IMR-90 (cell line): ENCODE results near the gene GBA2. TPM values are rescaled to one million over a fixed set of nuclear protein-coding genes. Genes with fewer than 3 reads are reported as not detected.

Experiments
- ATAC-seq: fragments of 200-7000 bp; cut with Tn5 transposase; 2 replicates; pipeline ENCODE4 v1.9.1; 2020; ENCODE audit warnings: low read depth, mild to moderate bottlenecking, moderate library complexity
- BruUV-seq: library from RNA; stranded (reverse); fragments of 400-500 nt; replicated peaks from 2 replicates; lab custom pipeline; 2021; lab: Mats Ljungman, UMichigan
- CTCF ChIA-PET: fragments of 300-600 bp; formaldehyde crosslinking; extraction: SDS; loops from one replicate; lab custom pipeline; 2021; ENCODE audit warnings: antibody characterized with exemption; lab: Yijun Ruan, JAX
- POLR2A ChIA-PET: fragments of 300-600 bp; sonication (Branson Sonifier 250); formaldehyde crosslinking; loops from one replicate; lab custom pipeline; 2022; ENCODE audit warnings: antibody characterized with exemption; ENCODE audit not compliant: unreplicated experiment; lab: Charles Lee
- DNase-seq: peaks from one replicate; pipeline ENCODE4 v3.0.0; 2013
- H2AFZ ChIP-seq: replicated peaks from 2 replicates; pipeline ENCODE3; 2013; ENCODE audit warnings: low read length, mild to moderate bottlenecking; ENCODE audit not compliant: poor library complexity
- H2AK5ac ChIP-seq: 2 replicates; pipeline ENCODE4 v1.6.1; 2013; ENCODE audit warnings: low read depth, low read length, inconsistent platforms
- H2AK9ac ChIP-seq: replicated peaks from 2 replicates; pipeline ENCODE3; 2013; ENCODE audit warnings: mild to moderate bottlenecking, low read depth, low read length, moderate library complexity; ENCODE audit not compliant: poor library complexity
- H2BK120ac ChIP-seq: 2 replicates; pipeline ENCODE4 v1.6.1; 2013; ENCODE audit warnings: low read depth, low read length, inconsistent platforms
- H2BK15ac ChIP-seq: 3 replicates; pipeline ENCODE4 v1.6.1; 2013; ENCODE audit warnings: low read depth, low read length, inconsistent platforms
- H2BK20ac ChIP-seq: 2 replicates; pipeline ENCODE4 v1.6.1; 2013; ENCODE audit warnings: low read depth, mild to moderate bottlenecking, inconsistent platforms, low read length, moderate library complexity
- H2BK5ac ChIP-seq: 2 replicates; pipeline ENCODE4 v1.6.1; 2013; ENCODE audit warnings: mild to moderate bottlenecking, low read depth, low read length, inconsistent platforms; ENCODE audit not compliant: poor library complexity, severe bottlenecking
- H3K14ac ChIP-seq: replicated peaks from 2 replicates; pipeline ENCODE4 v1.6.1; 2013; ENCODE audit warnings: low read depth, low read length, inconsistent platforms
- H3K18ac ChIP-seq: 2 replicates; pipeline ENCODE4 v1.6.1; 2013; ENCODE audit warnings: low read depth, low read length, control low read depth
- H3K23ac ChIP-seq: 2 replicates; pipeline ENCODE4 v1.6.1; 2013; ENCODE audit warnings: low read depth, low read length, inconsistent platforms
- H3K27ac ChIP-seq: 2 replicates; pipeline ENCODE4 v1.5.1; 2013; ENCODE audit warnings: mild to moderate bottlenecking, control low read depth, low read length; ENCODE audit not compliant: insufficient read depth
- H3K27me3 ChIP-seq: 2 replicates; pipeline ENCODE4 v1.6.1; 2013; ENCODE audit warnings: low read length; ENCODE audit not compliant: control insufficient read depth, insufficient read depth
- H3K36me3 ChIP-seq: 2 replicates; pipeline ENCODE4 v1.6.1; 2013; ENCODE audit warnings: low read length, mixed read lengths; ENCODE audit not compliant: control insufficient read depth, insufficient read depth
- H3K4ac ChIP-seq: 2 replicates; pipeline ENCODE4 v1.6.1; 2013; ENCODE audit warnings: low read depth, low read length, inconsistent platforms
- H3K4me1 ChIP-seq: 2 replicates; pipeline ENCODE4 v1.6.1; 2013; ENCODE audit warnings: low read length, mixed read lengths; ENCODE audit not compliant: control insufficient read depth, insufficient read depth
- H3K4me2 ChIP-seq: 2 replicates; pipeline ENCODE4 v1.6.1; 2013; ENCODE audit warnings: low read depth, mild to moderate bottlenecking, control low read depth, low read length, moderate library complexity
- H3K4me3 ChIP-seq: 2 replicates; pipeline ENCODE4 v1.5.1; 2013; ENCODE audit warnings: low read depth, mild to moderate bottlenecking, control low read depth, low read length, moderate library complexity; ENCODE audit not compliant: insufficient read depth
- H3K56ac ChIP-seq: 2 replicates; pipeline ENCODE4 v1.6.1; 2013; ENCODE audit warnings: low read length, inconsistent platforms; ENCODE audit not compliant: insufficient read depth; ENCODE audit errors: extremely low read depth
- H3K79me1 ChIP-seq, 2 experiments: 2 replicates each; pipeline ENCODE4 v1.6.1; 2013; ENCODE audit warnings: low read length in 2 of 2, inconsistent platforms in 1 of 2, low read depth in 1 of 2
- H3K9ac ChIP-seq: 2 replicates; pipeline ENCODE4 v1.6.1; 2013; ENCODE audit warnings: low read depth, low read length, control low read depth
- H3K9me1 ChIP-seq: 2 replicates; pipeline ENCODE4 v1.6.1; 2013; ENCODE audit warnings: low read length, inconsistent platforms; ENCODE audit not compliant: insufficient read depth
- H3K9me3 ChIP-seq: 2 replicates; pipeline ENCODE4 v1.6.1; 2013; ENCODE audit warnings: low read length; ENCODE audit not compliant: control insufficient read depth, insufficient read depth
- H4K20me1 ChIP-seq: 2 replicates; pipeline ENCODE4 v1.6.1; 2013; ENCODE audit warnings: low read length, inconsistent platforms; ENCODE audit not compliant: insufficient read depth
- H4K5ac ChIP-seq: 2 replicates; pipeline ENCODE4 v1.6.1; 2013; ENCODE audit warnings: mild to moderate bottlenecking, low read depth, low read length, control low read depth
- H4K8ac ChIP-seq, 2 experiments: 2 replicates each; pipeline ENCODE4 v1.6.1; 2013; ENCODE audit warnings: low read depth in 2 of 2, low read length in 2 of 2, control low read depth in 1 of 2, inconsistent platforms in 1 of 2
- H4K91ac ChIP-seq: 2 replicates; pipeline ENCODE4 v1.6.1; 2013; ENCODE audit warnings: low read depth, low read length, inconsistent platforms; ENCODE audit not compliant: insufficient read depth
- BHLHE40 ChIP-seq: fragments of 150-350 bp; IDR thresholded peaks from 2 replicates; pipeline ENCODE4 v1.6.1; 2016; ENCODE audit warnings: mild to moderate bottlenecking, low read depth, low read length
- CEBPB ChIP-seq: IDR thresholded peaks from 2 replicates; pipeline ENCODE4 v1.6.1; 2012; ENCODE audit warnings: low read depth, low read length, improper control_type of control experiment
- FOS ChIP-seq: fragments of 150-350 bp; IDR thresholded peaks from 2 replicates; pipeline ENCODE4 v1.6.1; 2016; ENCODE audit warnings: low read depth, low read length
- MAFK ChIP-seq: IDR thresholded peaks from 2 replicates; pipeline ENCODE4 v1.6.1; 2012; ENCODE audit warnings: low read depth, low read length, improper control_type of control experiment
- MXI1 ChIP-seq: IDR thresholded peaks from 2 replicates; pipeline ENCODE4 v1.6.1; 2012; ENCODE audit warnings: low read depth, mild to moderate bottlenecking, low read length, moderate library complexity, borderline replicate concordance
- NFE2L2 ChIP-seq: fragments of 150-350 bp; IDR thresholded peaks from 2 replicates; pipeline ENCODE4 v1.6.1; 2016; ENCODE audit warnings: low read depth, mild to moderate bottlenecking, low read length
- RAD21 ChIP-seq: IDR thresholded peaks from 2 replicates; pipeline ENCODE4 v1.6.1; 2012; ENCODE audit warnings: low read length, improper control_type of control experiment
- RCOR1 ChIP-seq: IDR thresholded peaks from 2 replicates; pipeline ENCODE4 v1.6.1; 2012; ENCODE audit warnings: mild to moderate bottlenecking, low read length, improper control_type of control experiment; ENCODE audit not compliant: insufficient replicate concordance
- SMC3 ChIP-seq: fragments of 150-350 bp; IDR thresholded peaks from 2 replicates; pipeline ENCODE4 v1.6.1; 2016; ENCODE audit warnings: low read depth, mild to moderate bottlenecking, antibody characterized with exemption, low read length, moderate library complexity
- WGBS, 2 experiments: methylation state at CpG; one replicate each; pipeline versions ENCODE4 v1.1.5 to v1.1.7; 2013; ENCODE audit warnings: missing lambda C conversion rate in 2 of 2; ENCODE audit not compliant: insufficient read length in 1 of 2; ENCODE audit errors: extremely low coverage in 2 of 2; 5-methylcytosine and 5-hydroxymethylcytosine counted together
- dilution Hi-C: fragments of 300-500 bp; cut with HindIII; formaldehyde crosslinking; loops from one replicate; pipeline ENCODE4 v1.14.3; 2018; ENCODE audit warnings: low sequenced_read_pairs; ENCODE audit not compliant: unreplicated experiment
- in situ Hi-C: fragments of 300-500 bp; cut with MboI; formaldehyde crosslinking; loops from 3 replicates; pipeline ENCODE4 v1.14.3; 2019; ENCODE audit warnings: low sequenced_read_pairs, inconsistent platforms, mixed read lengths
- intact Hi-C: fragments of 100-400 bp; cut with micrococcal nuclease; formaldehyde crosslinking; loops from 2 replicates; pipeline ENCODE4 v1.10.0; 2022
- polyA plus RNA-seq, 3 experiments: library from polyadenylated mRNA; depleted of rRNA; stranded (reverse); fragments of >200 nt; gene quantifications; 2 replicates each; pipeline ENCODE4 v1.2.3, GENCODE V29; 2012; ENCODE audit warnings: low replicate concordance in 1 of 3
- total RNA-seq: library from RNA; depleted of rRNA; stranded (reverse); fragments of >200 nt; gene quantifications from 2 replicates; pipeline ENCODE4 v1.2.3, GENCODE V29; 2012

GBA2 gene
- total and polyA plus RNA-seq, 2 of the 4 experiments (the other 2 are of a cell fraction) = 18.1 to 38.2 TPM

DNA sequence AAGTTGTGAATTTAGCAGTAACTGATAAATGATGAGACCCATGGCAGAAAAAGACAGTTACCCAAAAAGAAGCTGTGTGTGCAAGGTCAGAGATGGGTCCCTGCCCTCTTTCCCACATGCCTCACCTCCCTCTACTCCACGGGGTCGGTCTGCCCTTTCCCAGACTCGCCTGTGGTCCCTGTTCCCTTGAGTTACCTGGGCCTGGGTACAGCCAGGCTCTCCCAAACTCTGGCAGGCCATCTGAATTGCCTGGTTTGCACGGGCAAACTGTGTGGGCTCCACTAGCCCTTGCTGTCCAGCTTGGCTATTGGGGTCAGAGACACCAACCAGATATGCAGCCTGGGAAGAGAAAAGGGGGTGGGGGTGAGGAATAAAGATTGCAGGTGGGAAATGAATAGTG, 40.9 kb downstream of the GBA2 start:
- H2BK120ac ChIP-seq = no peak overlapping the region
- DNase-seq (no peak), ATAC-seq (no peak)
- no peak for TF ChIP-seq SMC3
- no peak for TF ChIP-seq NFE2L2
- no peak for TF ChIP-seq MAFK
- no peak for TF ChIP-seq RAD21
- TF ChIP-seq FOS = no peak
- TF ChIP-seq BHLHE40 = no peak
- no peak for TF ChIP-seq MXI1
- TF ChIP-seq CEBPB = no peak
- no peak for TF ChIP-seq RCOR1
- no peak overlapping the region for H3K4me2 ChIP-seq
- no peaks in the 10 kb centered on the region for H3K9me3 ChIP-seq
- peaks cover 7% of the 10 kb centered on the region for H3K9me1 ChIP-seq
- no peak overlapping the region for H2AK9ac ChIP-seq
- H3K14ac ChIP-seq = no peak overlapping the region
- no peak overlapping the region for H3K4ac ChIP-seq
- no peak overlapping the region for H3K4me3 ChIP-seq
- H3K27ac ChIP-seq = no peak overlapping the region
- no peak overlapping the region for H2AK5ac ChIP-seq
- no peak overlapping the region for H4K91ac ChIP-seq
- peaks cover 90% of the 10 kb centered on the region for H3K36me3 ChIP-seq
- H3K56ac ChIP-seq = no peak overlapping the region
- H4K20me1 ChIP-seq = peaks cover 18% of the 10 kb centered on the region
- no peak overlapping the region for H2BK5ac ChIP-seq
- WGBS, 2 experiments = 93% methylated on average over 4 of the region's 4 CpGs; no CpG with 5 or more reads in 1 of the 2 experiments
- in situ Hi-C loops = no loop called here
- no peak overlapping the region for H2BK15ac ChIP-seq
- H3K4me1 ChIP-seq = no peaks in the 10 kb centered on the region
- POLR2A ChIA-PET = no interaction called here
- no peak overlapping the region for H3K18ac ChIP-seq
- no TSS peak for BruUV-seq
- no peak overlapping the region for H2AFZ ChIP-seq
- CTCF ChIA-PET = no interaction called here
- dilution Hi-C loops = no loop called here
- no peaks in the 10 kb centered on the region for H3K27me3 ChIP-seq
- intact Hi-C loops = no loop called here
- H4K5ac ChIP-seq = no peak overlapping the region
- H2BK20ac ChIP-seq = no peak overlapping the region
- no peak overlapping the region for H3K9ac ChIP-seq
- no peak overlapping the region for H3K23ac ChIP-seq
- peaks cover 55 to 76% of the 10 kb centered on the region in 2 experiments for H3K79me1 ChIP-seq
- H4K8ac ChIP-seq = no peak overlapping the region
